Measurements from ENCODE around the gene EFNB1.
"Not testable (repeated sequence)": the region's sequence is repeated elsewhere in the genome, so short reads cannot be mapped to it uniquely, and the experiment has no call there.

Gene EFNB1

DNA sequence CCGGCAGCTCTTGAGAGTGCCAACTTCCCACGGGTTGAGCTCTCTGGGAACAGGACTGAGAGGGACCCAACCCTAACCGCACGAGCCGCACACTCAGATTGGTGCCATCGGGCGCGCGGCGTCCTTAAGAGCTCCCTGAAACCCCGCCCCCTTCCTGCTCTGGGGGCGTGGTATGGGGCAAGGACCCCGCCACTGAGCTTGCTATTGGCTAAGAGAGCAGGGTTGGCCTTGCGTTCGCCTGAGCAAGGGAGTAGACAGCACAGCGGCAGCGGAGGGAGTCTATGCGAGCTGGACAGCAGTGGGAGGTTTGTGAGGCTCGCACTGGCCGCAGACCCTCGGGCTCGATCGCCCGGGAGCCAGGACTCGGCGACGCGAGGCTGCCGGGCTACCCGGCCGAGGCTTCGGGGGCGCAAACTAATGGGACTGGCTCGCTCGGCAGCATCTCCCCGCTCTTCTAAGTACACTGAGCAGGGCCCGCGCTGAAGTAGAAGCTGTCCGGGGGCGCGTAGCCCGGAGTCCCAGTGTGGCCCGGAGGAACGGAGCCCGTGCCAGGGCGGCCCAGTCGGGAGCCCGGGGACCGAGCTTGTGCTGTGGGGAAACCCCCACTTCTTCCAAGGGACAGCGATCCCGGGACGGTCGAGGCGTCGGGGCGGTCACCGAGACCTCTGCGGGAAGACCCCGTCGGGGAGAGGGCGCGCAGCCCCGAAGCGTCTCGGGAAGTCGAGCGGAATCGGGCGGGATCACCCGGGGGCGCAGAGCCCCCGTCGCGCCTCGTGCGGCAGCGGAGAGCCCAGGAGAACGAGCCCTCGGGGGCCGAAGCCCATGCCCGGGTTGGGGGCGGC is at the start of gene EFNB1:
TSS of gene EFNB1 (plus strand) at position 282 of the 842 bp plus-strand sequence. CDS start 756 bp downstream, outside the sequence.
- DNase-seq, result peak; percentile 82

DNA sequence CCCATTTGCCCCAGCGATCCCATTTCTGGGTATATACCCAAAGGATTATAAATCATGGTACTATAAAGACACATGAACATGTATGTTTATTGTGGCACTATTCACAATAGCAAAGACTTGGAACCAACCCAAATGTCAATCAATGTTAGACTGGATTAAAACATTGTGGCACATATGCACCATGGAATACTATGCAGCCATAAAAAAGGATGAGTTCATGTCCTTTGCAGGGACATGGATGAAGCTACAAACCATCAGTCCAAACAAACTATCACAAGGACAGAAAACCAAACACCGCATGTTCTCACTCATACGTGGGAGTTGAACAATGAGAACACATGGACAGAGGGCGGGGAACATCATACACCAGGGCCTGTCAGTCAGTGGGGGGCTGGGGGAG is 47.5 kb upstream of the EFNB1 start:
- DNase-seq, result not testable (repeated sequence)

DNA sequence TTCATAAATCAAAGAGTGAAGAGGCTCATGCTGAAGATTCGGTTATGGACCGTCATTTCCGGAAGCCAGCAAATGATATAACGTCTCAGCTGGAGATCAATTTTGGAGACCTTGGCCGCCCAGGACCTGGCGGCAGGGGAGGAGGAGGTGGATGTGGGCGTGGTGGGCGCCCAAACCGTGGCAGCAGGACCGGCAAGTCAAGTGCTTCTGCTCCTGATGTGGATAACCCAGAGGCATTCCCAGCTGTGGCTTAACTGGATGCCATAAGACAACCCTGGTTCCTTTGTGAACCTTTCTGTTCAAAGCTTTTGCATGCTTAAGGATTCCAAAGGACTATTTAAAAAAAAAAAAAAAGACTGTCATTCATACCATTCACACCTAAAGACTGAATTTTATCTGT is 44.0 kb upstream of the EFNB1 start:
- no peak for DNase-seq

DNA sequence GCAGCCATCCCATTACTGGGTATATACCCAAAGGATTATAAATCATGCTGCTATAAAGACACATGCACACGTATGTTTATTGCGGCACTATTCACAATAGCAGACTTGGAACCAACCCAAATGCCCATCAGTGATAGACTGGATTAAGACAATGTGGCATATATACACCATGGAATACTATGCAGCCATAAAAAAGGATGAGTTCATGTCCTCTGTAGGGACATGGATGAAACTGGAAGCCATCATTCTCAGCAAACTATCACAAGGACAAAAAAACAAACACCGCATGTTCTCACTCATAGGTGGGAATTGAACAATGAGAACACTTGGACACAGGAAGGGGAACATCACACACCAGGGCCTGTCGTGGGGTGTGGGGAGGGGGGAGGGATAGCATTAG is 42.2 kb upstream of the EFNB1 start:
- not testable (repeated sequence) for DNase-seq

DNA sequence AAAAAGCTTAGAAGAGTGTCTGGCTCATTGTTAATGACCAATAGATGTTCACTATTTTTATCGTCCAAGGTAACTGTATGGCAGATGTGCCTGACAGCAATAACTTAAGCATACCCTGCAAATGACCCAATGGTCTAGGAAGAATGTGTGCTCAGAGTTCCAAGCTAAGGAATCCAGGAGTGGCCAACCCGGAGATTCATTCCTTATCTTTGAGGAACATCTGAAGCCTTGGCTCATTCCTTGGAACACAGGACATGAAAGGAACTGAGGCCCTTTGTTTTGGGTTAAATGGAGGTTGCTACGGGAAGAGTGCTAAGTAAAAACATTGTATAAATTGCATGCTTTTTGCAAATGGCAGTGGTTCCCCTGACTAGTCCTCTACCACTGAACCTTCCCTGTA is 38.9 kb upstream of the EFNB1 start:
- no peak for DNase-seq

DNA sequence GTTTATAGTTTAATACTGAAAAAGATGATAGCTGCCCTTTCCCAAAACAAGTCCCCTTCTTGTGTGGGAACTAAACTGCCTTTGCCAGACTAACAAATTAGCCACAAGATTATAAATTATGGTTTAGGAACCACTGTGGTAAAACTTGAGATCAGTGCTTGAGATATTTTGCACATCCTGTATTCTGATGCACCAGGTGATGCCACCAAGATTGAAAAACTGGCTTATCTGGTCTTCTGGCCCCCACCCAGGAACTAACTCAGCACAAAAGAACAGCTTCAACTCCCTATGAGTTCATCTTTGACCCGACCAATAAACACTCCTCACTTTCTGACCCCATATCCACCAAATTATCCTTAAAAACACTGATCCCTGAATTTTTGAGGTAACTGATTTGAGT is 36.7 kb upstream of the EFNB1 start:
- no peak for DNase-seq

DNA sequence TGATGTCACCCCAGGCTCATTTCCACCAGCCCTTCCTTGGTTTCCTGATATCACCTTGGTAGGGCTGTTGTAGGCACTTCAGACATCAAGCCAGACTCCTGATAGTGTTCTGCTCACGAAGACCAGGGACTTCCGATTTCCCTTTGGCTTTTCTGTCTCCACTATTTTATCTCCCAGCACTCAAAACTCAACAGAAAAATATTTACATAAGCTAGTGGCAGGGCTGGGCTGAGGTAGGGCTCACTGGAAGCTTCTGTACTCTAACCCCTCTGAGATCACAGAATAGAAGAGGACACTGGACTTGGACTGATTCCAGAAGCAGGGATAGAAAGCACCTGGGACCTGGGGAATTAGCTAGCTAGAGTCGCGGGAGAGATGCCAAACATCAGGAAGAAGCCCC is 34.4 kb upstream of the EFNB1 start:
- DNase-seq, result peak; percentile 1

DNA sequence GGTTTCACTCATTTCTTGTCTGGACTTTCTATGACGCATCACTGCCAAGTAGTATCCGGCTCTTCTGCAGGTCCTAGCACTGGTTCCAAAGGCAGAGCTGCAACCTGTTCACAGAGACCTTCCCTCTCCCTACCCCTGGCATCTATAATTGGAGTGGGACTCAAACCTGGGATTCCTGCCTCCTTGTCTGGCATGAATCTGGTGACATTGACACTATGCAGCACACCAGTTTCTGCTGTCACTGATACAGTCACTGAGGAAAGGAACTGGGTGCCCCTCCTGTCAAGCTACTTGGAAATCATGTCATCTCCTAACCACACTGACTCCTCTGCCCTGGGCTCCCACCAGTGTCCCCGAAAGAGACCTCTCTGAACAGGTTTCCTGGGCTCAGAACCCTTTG is 33.1 kb upstream of the EFNB1 start:
- no peak for DNase-seq

DNA sequence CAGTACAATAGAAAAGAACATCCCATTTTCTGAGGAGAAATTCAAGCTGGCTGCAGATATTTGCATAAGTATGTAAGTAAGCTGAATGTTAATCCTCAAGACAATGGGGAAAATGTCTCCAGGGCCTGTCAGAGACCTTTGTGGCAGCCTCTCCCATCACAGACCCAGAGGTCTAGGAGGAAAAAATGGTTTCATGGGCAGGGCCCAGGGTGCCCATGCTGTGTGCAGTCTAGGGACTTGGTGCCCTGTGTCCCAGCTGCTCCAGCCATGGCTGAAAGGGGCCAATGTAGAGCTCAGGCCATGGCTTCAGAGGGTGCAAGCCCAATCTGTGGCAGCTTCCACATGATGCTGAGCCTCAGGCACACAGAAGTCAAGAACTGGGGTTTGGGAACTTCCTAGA is 30.4 kb upstream of the EFNB1 start:
- DNase-seq, result not testable (repeated sequence)

DNA sequence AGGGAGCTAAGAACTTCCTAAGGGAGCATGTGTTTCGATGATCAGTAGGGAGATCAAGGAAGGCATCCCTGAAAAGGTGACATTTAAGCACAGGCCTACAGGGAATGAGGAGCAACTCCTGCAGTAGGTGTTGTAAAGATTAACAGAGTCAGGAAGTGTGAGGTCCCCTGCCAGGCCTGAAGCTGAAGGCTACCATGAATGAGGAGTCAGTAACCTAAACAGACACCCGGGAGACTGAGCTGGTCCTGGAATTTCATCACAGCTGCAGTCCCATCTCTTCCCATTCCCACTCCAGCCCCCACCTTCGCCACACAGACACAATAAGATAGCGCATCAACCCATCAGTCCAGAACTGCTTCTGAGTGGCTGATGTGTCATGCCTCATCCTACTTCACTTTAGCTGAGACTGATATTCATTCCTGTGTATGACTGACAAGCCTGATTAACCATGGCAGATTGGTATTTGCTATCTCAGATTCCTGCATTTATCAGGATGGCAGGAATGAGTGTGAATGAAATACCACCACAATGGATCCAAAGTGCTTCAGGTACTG is 27.0 kb upstream of the EFNB1 start:
- no peak for DNase-seq

DNA sequence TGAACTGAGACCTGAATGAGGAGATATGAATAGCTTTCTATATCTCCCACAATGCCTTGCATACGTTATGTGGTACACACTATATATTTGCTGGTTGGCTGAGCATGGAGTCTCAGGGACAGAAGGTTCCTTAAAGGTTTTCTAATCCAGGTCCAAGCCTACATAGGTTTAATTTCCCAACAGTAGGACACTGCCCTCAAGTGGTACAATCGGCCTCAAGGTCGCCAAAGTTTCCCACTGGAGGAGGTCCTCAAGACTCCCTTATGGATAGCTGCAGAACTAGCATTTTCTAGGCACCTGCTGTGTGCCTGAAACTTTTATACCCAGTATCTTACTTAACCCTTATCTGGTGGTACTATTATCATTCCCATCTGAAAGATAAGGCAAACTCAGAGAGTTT is 21.0 kb upstream of the EFNB1 start:
- DNase-seq, result no peak

DNA sequence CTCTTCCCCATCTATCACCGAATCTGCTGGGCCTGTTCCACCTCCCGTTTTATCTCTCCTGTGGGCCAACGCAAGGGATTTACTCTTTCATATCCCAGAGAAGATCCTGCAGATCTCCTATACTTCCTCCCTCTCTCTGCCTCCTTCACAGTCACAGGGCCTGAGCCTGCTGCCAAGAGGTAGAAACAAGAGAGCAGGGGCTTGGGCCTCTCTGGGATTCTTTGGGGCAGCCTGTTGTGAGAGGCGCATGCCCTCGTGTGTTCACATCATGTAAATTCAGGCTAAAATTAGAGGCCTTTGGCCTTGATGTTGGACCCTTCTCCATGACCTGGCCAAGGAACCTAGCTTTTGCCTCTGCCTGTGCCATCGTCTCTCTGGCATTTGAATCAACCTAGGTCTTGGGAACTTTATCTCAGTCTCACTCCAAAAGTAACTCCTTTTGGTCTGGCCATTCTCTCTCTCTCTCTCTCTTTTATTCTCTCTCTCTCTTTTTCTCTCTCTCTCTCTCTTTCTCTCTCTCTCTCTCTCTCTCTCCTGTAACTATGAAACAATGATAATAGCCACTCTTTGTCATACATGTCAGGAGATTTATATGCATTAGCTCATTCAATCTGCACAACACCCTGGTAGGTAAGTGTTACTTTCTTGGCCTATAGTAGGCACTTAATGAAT is 20.0 kb upstream of the EFNB1 start:
- DNase-seq, result no peak

DNA sequence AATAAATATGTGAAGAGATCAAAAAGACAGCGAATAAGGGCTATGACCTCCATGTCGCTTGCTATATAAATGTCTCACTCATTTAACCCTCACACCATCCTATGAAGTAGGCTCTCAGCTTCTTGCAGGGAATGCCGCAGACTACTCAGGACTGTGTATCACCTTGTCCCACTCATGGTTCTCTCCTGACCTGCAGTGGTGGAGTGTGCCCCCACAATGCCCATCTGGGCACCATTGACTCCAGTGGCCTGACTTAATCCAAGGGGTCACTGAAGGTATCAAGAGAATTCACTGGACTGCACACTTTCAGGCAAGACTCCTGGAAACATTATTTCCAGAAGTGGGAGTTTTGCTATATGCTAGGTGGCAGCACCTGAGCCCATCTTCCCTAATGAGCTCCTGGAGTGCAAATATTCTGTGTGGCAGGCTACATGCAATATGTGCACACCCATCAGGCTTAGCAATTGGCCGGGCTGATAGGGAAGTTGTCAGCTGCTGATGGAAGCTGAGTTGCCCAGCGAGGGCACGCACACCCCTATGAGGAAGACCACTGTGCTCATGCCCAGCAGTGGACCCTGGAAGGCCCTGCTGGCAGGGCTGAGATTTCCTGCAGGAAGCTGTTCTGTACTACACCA is 8.2 kb upstream of the EFNB1 start:
- DNase-seq, result no peak

DNA sequence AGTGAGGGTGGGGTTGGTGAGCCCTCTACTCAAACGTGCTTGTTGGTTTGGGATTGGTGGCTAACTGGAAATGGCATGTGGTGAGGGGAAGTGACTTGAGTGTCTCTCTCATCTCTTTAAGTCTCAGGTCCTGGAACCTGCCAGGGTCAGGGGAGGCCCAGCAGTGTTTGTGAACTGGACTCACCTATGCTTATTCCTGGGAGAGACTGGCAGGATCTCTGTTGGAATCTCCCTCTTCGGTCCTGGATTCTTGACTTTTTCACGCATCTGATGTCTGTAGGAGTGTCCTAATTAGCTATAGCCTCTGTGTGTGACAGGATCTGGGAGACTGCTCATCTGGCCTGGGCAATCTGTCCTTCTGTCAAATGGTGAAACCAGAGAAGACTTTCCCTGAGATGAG is 7.2 kb upstream of the EFNB1 start:
- DNase-seq, result no peak

DNA sequence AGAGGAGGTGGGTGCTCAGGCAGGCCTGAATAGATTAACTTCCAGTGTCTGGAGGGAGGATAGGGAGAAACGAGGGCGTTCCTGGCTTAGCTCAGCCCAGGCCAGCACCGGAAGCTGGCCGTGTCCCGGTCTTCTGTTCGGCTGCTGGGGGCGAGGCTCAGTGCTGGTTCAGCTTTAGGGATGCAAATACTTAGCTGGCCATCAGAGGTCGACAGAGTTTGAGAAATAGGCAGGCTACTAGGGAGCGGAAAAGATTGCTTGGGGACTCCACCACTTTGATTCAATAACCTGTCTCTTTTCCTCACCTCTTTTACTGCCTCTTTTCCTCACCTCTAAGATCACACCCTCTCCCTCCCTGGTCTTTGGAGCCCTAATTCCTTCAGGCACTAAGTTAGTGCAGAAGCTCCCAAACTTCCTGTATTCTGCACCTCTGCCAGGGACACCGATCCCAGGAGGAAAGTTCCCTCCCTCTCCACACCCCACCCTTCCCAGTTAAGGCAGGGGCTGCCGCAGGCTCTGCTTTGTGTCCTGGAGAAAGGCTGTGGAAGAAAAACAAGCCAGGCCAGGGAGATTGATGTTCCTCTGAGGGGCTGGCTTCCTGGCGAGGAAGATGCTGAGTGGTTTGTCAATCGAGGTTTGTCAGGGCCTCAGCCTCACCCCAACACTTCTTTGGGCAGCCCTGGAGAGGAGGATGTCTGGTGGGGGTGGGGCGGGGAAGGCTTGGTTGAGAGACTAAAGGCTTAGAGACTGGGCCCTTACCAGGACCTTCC is 6.0 kb upstream of the EFNB1 start:
- DNase-seq, result peak; percentile 18

DNA sequence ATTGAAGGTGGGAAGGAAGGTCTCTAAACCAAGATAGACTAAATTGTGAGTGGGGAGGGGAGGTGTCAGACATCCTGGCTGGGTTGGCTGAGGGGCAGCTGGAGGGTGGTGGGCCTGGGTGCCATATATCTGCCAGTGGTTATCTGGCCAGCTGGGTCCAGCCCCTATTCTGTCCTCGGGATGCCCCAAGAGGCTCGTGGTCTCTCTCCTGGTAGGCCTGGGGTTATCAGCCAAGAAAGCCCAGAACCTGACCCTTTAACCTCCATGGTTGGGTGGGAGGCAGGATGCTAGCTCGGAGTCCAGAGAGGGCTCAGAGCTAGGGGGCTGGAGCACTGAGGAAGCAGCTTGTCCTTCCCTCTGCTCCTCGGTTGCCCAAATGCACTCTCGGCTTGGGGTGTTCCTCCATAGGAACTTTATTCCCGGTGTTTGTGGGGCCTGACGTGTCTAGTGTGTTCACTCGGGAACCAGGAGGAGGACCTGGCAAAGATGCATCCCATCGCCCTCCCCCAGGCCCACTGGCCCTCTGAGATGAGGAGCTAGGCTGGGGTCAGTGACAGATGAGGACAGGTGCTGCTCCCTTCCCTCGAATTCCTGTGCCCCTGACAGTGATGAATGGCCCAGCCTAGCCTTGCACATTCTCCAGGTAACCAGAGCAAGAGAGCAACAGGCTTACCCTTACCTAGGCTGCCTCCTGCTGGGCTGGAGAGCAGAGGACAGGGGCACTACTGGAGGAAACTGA is 5.2 kb upstream of the EFNB1 start:
- DNase-seq, result no peak

DNA sequence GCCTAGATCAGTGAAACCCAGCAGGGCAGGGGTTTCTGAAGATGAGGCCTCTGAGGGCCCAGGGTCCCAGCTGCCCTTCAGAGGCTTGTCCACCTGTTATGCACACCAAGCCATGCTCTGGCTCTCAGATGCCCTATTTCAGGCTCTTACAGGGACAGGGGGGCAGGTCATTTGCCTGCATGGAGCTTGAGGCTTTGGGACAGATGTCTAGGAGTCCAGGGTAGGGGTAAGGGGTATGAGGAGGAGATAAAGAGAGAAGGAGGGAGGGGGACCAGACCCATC is 4.7 kb upstream of the EFNB1 start:
- DNase-seq, result no peak

DNA sequence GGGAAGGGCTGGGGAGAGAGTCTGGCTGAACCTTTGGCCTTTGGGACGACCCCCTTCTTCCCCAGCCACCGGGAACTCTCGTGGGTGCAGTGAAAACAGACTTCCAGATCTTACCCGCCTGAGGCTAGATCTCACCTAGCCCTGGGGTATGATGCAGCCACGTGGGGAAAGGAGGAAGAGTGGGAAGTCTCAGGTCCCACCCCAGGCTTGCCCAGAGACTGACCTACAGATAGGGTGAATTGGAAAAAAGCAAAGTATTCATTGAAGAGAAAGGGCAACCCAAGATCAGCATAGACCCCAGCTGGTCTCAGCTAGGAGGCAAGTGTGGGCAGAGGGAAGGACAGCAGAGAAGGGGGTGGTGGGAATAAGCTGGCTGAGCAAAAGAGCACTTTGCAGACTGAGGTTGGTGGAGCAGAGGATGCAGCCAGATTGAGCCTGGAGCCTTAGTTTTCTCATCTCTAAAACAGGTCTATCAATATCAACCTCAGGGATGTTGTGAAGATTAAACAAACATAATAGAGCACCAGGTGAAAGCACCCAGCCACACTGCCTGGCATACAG is 4.2 kb upstream of the EFNB1 start:
- DNase-seq, result no peak

DNA sequence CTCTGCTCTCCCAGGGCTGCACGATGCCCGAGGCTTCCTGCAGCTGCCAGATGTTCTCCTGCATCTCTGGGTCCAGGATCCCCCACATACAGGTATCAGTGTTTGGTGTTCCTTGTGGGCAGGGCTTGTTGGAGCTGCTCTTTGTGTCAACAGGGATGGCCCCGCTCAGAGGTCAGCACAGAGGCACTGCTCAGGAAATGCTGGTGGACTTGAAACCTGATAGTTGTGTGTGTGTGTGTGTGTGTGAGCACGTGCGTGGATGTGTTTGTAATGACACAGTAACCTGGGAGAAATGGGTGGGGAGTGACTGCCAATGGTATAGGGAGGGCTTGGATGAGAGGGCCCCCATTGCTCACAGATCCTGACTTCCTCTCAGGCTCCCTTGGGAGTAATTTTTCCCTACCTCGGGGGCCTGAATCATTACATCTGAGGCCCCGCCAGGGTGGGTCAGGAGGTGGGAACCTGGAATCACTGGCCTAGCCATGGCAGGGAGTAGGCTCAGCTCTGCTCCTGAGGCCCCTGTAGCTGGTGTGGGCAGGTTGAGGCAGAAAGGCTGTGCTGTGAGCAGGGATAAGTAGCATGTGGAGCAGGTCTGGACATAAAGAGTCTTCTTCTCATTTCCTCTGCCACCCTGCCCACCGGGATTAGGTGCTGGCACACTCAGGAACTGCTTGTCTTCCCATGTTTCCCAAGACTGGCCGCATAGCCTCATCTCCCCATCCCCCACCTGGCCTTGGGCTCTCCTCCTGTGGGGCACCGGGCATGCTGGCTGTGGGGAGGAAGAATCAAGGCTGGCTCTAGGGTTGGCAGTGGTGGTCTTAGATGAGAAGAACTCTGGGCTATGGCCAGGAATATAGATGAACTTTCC is 2.5 kb upstream of the EFNB1 start:
- DNase-seq, result no peak

DNA sequence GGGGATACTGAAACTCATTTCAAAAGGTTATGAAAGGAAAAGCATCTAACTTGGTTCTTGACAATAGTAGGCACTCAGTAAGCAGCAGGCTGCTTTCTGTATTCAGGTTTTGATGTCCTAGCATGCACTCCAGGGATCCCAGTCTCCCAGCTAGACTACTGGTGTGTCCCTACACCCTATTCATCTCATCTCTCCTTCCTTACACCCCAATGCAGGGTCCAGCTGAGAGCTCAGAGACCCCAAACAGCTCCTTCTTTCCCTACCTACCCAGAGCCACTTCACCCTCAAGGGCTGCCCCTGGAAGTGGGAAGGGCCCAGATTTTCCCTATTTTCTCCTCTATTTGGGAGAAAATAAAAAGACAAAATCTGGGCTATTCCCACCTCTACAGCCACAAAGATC is 1.6 kb upstream of the EFNB1 start:
- DNase-seq, result no peak
